Testis (tissue), 5 donors: ENCODE results near the gene EFHB. TPM values are rescaled to one million over a fixed set of nuclear protein-coding genes. Genes with fewer than 3 reads are reported as not detected.

Source experiments
- DNase-seq: peaks from one replicate; pipeline ENCODE4 v3.0.0-alpha.2; 2019
- H3K27ac ChIP-seq, 2 donors: fragments of 200-600 bp; sonication (generic); one replicate each; pipeline ENCODE4 v1.5.1; 2019
- H3K27me3 ChIP-seq: fragments of 200-600 bp; sonication (generic); one replicate; pipeline ENCODE4 v1.5.1; 2019
- H3K36me3 ChIP-seq: fragments of 200-600 bp; sonication (generic); one replicate; pipeline ENCODE4 v1.5.1; 2017; ENCODE audit warnings: low read depth; ENCODE audit errors: missing control alignments
- H3K4me1 ChIP-seq: fragments of 200-600 bp; sonication (generic); one replicate; pipeline ENCODE4 v1.5.1; 2019
- H3K4me3 ChIP-seq, 2 donors: fragments of 200-600 bp; sonication (generic); one replicate each; pipeline ENCODE4 v1.5.1; 2017 to 2019
- H3K9me3 ChIP-seq: fragments of 200-600 bp; sonication (generic); one replicate; pipeline ENCODE4 v1.5.1; 2017
- CTCF ChIP-seq, 3 experiments: fragments of 450-650 bp in 2 of 3; fragments of 200-600 bp in 1 of 3; sonication (generic) in 1 of 3; IDR thresholded peaks; one replicate each; pipeline ENCODE4 v1.5.1; 2016 to 2019; ENCODE audit warnings: antibody characterized with exemption in 3 of 3, mild to moderate bottlenecking in 2 of 3, moderate library complexity in 1 of 3
- POLR2A ChIP-seq: fragments of 450-650 bp; IDR thresholded peaks from one replicate; pipeline ENCODE4 v1.6.1; 2017; ENCODE audit warnings: antibody characterized with exemption, mild to moderate bottlenecking, moderate library complexity
- WGBS, 2 donors: methylation state at CpG; one replicate each; pipeline ENCODE4 v1.1.5; 2018; 5-methylcytosine and 5-hydroxymethylcytosine counted together
- intact Hi-C: fragments of 100-400 bp; cut with DNase I; formaldehyde crosslinking; loops from one replicate; pipeline ENCODE4 v1.15.1; 2023; ENCODE audit warnings: low total_unique reads
- long read RNA-seq, 2 donors: transcript quantifications; one replicate each; lab custom pipeline, GENCODE V29; 2026
- polyA plus RNA-seq: library from polyadenylated mRNA; stranded (reverse); fragments of 350-450 nt; fragmentation: Illumina TruSeq; extraction: RNeasy Lipid Tissue Mini Kit (QIAGEN cat#74804); gene quantifications from one replicate; pipeline ENCODE4 v1.2.3, GENCODE V29; 2014; ENCODE audit warnings: low read depth, low replicate concordance; ENCODE audit not compliant: insufficient read depth
- total RNA-seq, 2 donors: library from RNA; depleted of rRNA; stranded (reverse); fragments of >200 nt; gene quantifications; one replicate each; pipeline ENCODE4 v1.2.3, GENCODE V29; 2016

The EFHB gene
- total RNA-seq: 10 to 100 TPM in 1 of 2 donors, 1 to 10 TPM in 1; 9.4 to 22.0 TPM
- polyA plus RNA-seq: 32.9 TPM
- long read RNA-seq, donor 1: 0 reads
- long read RNA-seq, donor 2, partial matches to known transcripts: 0 of 1 reads
- long read RNA-seq, donor 2, other reads (novel, unspliced or antisense): 0 of 1 reads

DNA sequence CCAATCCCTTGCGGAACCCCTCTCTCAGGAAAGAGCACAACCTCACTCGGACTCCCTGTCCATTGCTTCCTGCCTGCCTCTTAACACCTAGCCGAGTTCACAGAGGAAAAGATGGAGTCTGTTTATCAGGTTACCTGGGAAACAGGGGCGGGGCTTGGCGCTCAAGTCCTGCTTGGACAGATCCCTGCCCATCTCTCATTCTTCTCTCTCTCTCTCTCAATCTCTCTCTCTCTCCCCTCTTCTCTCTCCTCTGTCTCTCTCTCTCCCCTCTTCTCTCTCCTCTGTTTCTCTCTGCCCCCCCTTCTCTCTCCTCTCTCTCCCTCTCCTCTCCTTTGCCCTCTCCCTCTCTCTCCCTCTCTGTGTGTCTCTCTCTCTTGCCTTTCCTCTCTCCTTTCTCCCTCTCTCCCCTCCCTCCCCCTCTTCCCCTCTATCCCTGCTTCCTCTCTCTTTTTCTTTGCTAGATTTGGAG is at the start of gene EFHB:
Gene EFHB, minus strand, starts transcription at position 120 of the 469 bp plus-strand sequence. CDS start 199 bp downstream, outside the sequence.
- H3K27ac ChIP-seq: no peak within 1 kb of the TSS
- H3K36me3 ChIP-seq: no peaks in the 10 kb centered on the region
- WGBS, 2 donors: 29 to 37% methylated on average over 5 of the region's 5 CpGs
- H3K4me3 ChIP-seq: peak within 1 kb of the TSS in 1 of 2 donors; percentile 2
- DNase-seq: peak; percentile 70
- no peaks in the 10 kb centered on the region for H3K27me3 ChIP-seq
- H3K4me1 ChIP-seq: no peaks in the 10 kb centered on the region
- no peaks in the 10 kb centered on the region for H3K9me3 ChIP-seq
- intact Hi-C loops: no loop called here
- TF ChIP-seq CTCF (IDR thresholded peaks at IDR 0.05): no peak
- no peak for TF ChIP-seq POLR2A

- Histone ChIP-seq H3K27ac (no peak overlapping the region), H3K4me3 (no peak overlapping the region), H3K9me3 (no peaks in the 10 kb centered on the region), H3K36me3 (peaks cover 6% of the 10 kb centered on the region), H3K4me1 (peaks cover 8% of the 10 kb centered on the region), H3K27me3 (no peaks in the 10 kb centered on the region)
- no peak for DNase-seq
- intact Hi-C loops: no loop called here
- TF ChIP-seq POLR2A: no peak
- no peak for TF ChIP-seq CTCF (IDR thresholded peaks at IDR 0.05)
- WGBS, 2 donors: 55 to 58% methylated on average over 3 of the region's 3 CpGs
Measured at GRCh38 chr3:19972054-19972453, 38.0 kb upstream of the EFHB start.

DNA sequence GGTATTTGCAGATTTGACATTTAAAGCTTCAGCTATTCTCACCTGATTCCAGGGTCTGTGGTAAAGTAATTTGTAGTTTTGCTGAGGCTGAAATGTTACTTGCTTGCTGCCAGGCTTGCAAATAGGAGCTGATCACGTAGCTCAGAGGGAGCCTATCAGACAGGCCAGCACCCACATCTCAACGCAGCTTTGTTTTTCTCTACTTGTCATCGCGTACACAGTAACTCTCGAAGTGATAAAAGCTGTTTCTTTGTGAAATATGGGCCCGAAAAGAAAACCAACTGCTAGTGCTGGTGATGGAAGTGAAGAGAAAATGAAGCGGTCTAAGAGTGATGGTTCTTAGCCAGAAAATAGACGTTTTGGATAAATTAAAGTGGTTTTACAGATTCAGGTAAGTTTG is 36.3 kb upstream of the EFHB start:
- Histone ChIP-seq H3K9me3 (no peaks in the 10 kb centered on the region), H3K27ac (peak overlapping the region in 1 of 2 donors; percentile 18), H3K4me1 (peaks cover 8% of the 10 kb centered on the region), H3K36me3 (no peaks in the 10 kb centered on the region), H3K27me3 (no peaks in the 10 kb centered on the region), H3K4me3 (no peak overlapping the region)
- intact Hi-C loops: no loop called here
- peak; percentile 54 for DNase-seq
- no peak for TF ChIP-seq POLR2A
- no peak for TF ChIP-seq CTCF (IDR thresholded peaks at IDR 0.05)
- 67 to 78% methylated on average over 8 of the region's 8 CpGs for WGBS, 2 donors

DNA sequence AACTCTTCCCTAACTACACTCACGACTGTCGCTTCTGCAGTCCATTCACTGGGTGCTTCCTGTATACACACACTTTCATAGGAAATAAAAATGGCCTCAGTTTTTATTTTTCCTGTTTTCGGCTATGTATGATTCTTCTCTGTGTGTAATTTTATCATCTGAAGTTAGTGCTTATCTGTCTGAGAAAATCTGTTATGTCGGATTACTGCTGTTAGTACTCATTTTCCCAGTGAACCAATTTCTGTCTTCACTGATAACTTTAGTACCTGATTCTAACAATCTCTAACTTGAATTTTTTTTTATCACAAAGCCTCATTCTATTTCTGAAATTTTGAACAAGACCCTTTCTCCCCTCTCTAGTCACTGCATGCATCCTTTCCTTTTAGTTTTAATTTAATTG is 33.8 kb upstream of the EFHB start:
- WGBS, 2 donors: 75 to 80% methylated on average over 4 of the region's 4 CpGs
- no peak for TF ChIP-seq CTCF (IDR thresholded peaks at IDR 0.05)
- TF ChIP-seq POLR2A: no peak
- peaks cover 3% of the 10 kb centered on the region for H3K4me1 ChIP-seq

GRCh38 chr3:19967208-19967607 is 33.2 kb upstream of the EFHB start:
- H3K4me3 ChIP-seq: no peak overlapping the region
- no peak for DNase-seq
- no peaks in the 10 kb centered on the region for H3K27me3 ChIP-seq
- H3K27ac ChIP-seq: no peak overlapping the region
- intact Hi-C loops: no loop called here
- H3K36me3 ChIP-seq: no peaks in the 10 kb centered on the region
- no peaks in the 10 kb centered on the region for H3K9me3 ChIP-seq
- H3K4me1 ChIP-seq: peaks cover 3% of the 10 kb centered on the region
- 87 to 89% methylated on average over 6 of the region's 6 CpGs for WGBS, 2 donors
- TF ChIP-seq POLR2A: no peak
- TF ChIP-seq CTCF (IDR thresholded peaks at IDR 0.05): no peak

More for the DNA sequence above, 33.8 kb upstream of the EFHB start:
- intact Hi-C loops: no loop called here
- DNase-seq: no peak
- Histone ChIP-seq H3K36me3 (no peaks in the 10 kb centered on the region), H3K9me3 (no peaks in the 10 kb centered on the region), H3K4me3 (no peak overlapping the region), H3K27me3 (no peaks in the 10 kb centered on the region), H3K27ac (no peak overlapping the region)
